ENCODE data around the gene MED31. TPM values are rescaled to one million over a fixed set of nuclear protein-coding genes. Genes with fewer than 3 reads are reported as not detected.
A peak's percentile ranks its signal among the peaks of the same experiment; 100 is the strongest.

MED31 gene
- total RNA-seq, 1 donor from 2014 or later: 27.7 TPM

DNA sequence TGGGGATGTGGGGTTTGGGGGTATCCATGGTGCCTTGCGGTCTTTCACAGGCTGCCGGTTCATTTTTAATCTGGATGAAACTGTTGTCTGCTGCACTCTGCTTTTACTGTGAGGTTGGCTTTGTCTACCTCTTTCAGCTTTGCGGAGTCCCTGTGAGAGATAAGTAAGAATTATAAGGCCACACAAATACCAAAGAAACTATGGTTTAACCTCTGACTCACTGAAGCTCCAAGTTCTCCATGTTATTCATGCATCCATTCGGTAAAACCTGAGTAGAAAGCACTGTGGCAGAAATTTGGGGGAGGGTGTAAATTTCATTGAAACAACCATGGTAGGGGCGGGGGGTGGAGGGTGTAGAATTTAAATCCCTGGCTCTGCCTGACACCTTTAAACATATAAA lies 41.4 kb downstream of the MED31 start:
- H3K4me1 Mint-ChIP-seq: no peaks in the 10 kb centered on the region
- TF ChIP-seq CTCF (conservative IDR thresholded peaks at IDR 0.05): no peak
- H3K4me3 Mint-ChIP-seq: no peak overlapping the region
- peaks cover 11% of the 10 kb centered on the region for H3K36me3 Mint-ChIP-seq (ENCODE audit: low read depth)
- no peak overlapping the region for H3K27ac Mint-ChIP-seq (ENCODE audit: unreplicated experiment)
- H3K27me3 Mint-ChIP-seq (ENCODE audit: low read depth): no peaks in the 10 kb centered on the region
- no peak for DNase-seq (ENCODE audit: low read depth, low spot score)
- no peaks in the 10 kb centered on the region for H3K9me3 Mint-ChIP-seq

DNA sequence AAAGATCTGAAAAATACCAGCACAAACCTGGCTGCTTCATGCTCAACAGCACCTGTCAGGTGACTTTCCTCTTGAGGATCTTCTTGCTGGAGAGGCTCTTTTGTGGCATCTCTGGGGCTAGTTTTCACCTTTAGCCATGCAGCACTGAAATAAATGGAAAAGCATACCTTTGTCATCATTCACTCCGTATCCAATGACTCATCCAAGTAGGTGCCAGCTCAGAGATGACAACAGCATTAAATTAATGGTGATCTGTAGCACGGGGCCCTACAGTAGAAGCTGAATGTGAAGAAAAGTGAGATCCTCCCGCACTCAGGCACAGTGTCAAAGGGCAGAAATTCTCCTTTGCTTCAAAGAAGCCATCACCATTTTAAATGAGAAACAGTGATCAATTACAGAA lies 43.1 kb downstream of the MED31 start:
- Mint-ChIP-seq H3K36me3 (ENCODE audit: low read depth) (peaks cover 16% of the 10 kb centered on the region), H3K9me3 (no peaks in the 10 kb centered on the region), H3K27me3 (ENCODE audit: low read depth) (no peaks in the 10 kb centered on the region), H3K4me1 (no peaks in the 10 kb centered on the region), H3K27ac (ENCODE audit: unreplicated experiment) (no peak overlapping the region), H3K4me3 (no peak overlapping the region)
- no peak for TF ChIP-seq CTCF (conservative IDR thresholded peaks at IDR 0.05)
- DNase-seq (ENCODE audit: low read depth, low spot score): no peak

DNA sequence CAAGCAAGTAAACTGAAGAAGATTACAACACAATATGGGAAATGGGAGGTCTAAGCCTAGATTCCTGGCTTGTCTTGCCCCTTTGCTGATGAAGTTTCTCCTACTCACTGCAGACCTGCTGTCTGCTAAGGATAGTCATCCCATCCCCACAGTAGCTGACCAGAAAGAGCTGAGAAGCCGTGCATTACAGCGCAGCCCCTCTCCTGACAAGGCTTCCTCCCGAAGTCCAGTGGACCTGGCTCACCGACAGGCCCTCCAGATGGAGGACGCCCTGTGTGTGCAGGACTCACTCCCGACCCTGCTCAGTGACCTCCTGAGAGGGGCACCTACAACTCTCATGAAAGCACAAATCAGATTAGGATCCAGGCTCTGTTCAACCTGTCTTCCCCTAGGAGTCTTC lies 46.3 kb downstream of the MED31 start:
- peaks cover 16% of the 10 kb centered on the region for H3K36me3 Mint-ChIP-seq (ENCODE audit: low read depth)
- H3K9me3 Mint-ChIP-seq: no peaks in the 10 kb centered on the region
- DNase-seq (ENCODE audit: low read depth, low spot score): no peak
- no peaks in the 10 kb centered on the region for H3K27me3 Mint-ChIP-seq (ENCODE audit: low read depth)
- peak overlapping the region; percentile 51 for H3K27ac Mint-ChIP-seq (ENCODE audit: unreplicated experiment)
- no peak overlapping the region for H3K4me3 Mint-ChIP-seq
- no peaks in the 10 kb centered on the region for H3K4me1 Mint-ChIP-seq
- TF ChIP-seq CTCF (conservative IDR thresholded peaks at IDR 0.05): no peak

DNA sequence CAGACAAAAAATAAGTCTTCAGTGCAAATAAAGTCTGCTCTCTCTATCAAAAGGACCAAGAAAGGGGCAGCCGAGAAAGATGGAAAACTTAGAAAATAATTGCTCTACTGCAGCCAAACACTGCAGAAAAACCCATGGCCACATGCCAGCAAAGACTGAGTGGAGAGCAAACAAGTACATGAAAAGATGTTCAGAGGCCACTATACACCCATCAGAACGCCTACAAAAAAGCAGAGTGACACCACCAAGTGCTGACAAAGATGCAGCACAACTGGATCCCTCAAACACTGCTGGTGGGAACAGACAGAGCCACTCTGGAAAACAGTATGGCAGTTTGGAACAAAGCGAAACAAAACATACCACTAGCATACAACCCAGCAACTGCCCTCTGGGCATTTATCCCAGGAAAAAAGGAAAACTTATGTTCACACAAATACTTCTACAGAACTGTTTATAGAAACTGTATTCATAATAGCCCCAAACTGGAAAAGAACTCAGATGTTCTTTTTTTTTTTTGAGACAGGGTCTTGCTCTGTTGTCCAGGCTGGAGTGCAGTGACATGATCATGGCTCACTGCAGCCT lies 47.6 kb downstream of the MED31 start:
- H3K36me3 Mint-ChIP-seq (ENCODE audit: low read depth): peaks cover 13% of the 10 kb centered on the region
- no peaks in the 10 kb centered on the region for H3K9me3 Mint-ChIP-seq
- H3K27me3 Mint-ChIP-seq (ENCODE audit: low read depth): no peaks in the 10 kb centered on the region
- TF ChIP-seq CTCF (conservative IDR thresholded peaks at IDR 0.05): no peak
- H3K4me1 Mint-ChIP-seq: no peaks in the 10 kb centered on the region
- no peak overlapping the region for H3K27ac Mint-ChIP-seq (ENCODE audit: unreplicated experiment)
- no peak for DNase-seq (ENCODE audit: low read depth, low spot score)
- H3K4me3 Mint-ChIP-seq: no peak overlapping the region

DNA sequence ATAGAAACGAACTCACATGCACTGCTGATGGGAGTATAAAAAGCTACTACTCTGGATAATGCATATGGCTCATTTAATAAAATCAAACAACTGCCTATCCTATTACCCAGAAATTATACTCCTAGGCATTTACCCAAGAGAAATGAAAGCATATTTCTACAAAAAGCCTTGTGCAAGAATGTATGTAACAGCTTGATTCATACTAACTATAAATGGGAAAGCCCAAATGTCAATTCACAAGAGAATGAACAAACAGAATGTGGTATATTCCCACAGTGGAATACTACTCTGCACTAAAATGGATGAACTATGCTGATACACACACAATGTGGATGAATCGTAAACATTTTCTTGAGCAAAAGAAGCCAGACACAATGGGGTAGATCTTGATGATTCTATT lies 49.3 kb downstream of the MED31 start:
- Mint-ChIP-seq H3K4me1 (no peaks in the 10 kb centered on the region), H3K4me3 (no peak overlapping the region), H3K27ac (ENCODE audit: unreplicated experiment) (no peak overlapping the region), H3K9me3 (no peaks in the 10 kb centered on the region), H3K36me3 (ENCODE audit: low read depth) (peaks cover 16% of the 10 kb centered on the region), H3K27me3 (ENCODE audit: low read depth) (no peaks in the 10 kb centered on the region)
- TF ChIP-seq CTCF (conservative IDR thresholded peaks at IDR 0.05): no peak
- no peak for DNase-seq (ENCODE audit: low read depth, low spot score)

All from neural crest cell (in vitro differentiated cells).